GM19372 (cell line): Measurements from ENCODE around the gene YES1.
A peak's percentile ranks its signal among the peaks of the same experiment; 100 is the strongest.
"Not testable (repeated sequence)": the region's sequence is repeated elsewhere in the genome, so short reads cannot be mapped to it uniquely, and the experiment has no call there.

ENCODE experiments used
- ATAC-seq: cut with Tn5 transposase; IDR thresholded peaks from one replicate; pipeline ENCODE4 v1.9.1; 2021; ENCODE audit warnings: mild to moderate bottlenecking, low read depth, moderate library complexity; ENCODE audit not compliant: unreplicated experiment

YES1 gene

DNA sequence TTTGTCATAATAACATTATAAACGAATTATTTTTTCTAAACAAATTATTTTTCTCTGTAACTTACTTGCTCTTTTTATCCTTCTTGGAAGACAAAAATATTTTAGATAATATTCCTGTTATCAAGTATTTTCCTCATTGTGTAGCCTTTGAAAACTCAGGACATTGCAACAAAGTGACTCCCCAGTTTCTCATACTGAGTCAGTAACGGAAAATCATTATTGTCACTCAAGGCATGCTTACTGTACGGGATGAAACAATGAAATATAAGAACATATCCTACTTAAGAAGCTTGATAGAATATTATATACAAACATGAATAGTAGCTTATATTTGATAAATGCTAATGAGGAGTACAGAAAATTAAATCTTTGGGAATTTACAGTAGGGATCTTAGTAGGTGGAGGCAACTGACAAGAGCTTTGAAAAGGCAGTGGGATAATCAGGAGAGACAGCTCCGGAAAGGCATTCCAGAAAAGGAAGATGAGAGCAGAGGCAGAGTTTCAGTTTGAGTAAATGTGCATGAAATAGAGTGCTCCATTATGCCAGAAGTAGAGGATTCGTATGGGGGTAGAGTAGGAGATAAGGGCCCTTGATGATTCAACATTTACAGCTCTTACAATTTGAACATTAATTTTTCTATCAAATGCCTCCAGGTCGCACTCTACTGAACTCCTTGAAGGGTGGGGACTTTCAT, 14.0 kb upstream of the YES1 start:
- no peak for ATAC-seq

DNA sequence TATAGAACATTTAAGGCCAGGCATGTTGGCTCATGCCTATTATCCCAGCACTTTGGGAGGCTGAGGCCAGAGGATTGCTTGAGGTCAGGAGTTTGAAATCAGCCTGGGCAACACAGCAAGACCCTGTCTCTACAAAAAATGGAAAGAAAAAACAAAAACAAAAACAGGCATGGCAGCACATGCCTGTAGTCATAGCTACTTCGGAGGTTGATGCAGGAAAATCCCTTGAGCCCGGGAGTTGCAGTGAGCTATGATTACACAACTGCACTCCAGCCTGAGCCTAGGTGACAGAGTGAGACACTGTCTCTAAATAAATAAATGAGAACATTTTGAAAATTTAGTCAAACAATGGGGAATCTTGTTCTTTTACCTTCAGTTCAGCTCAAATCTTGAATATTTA, 12.1 kb upstream of the YES1 start:
- no peak for ATAC-seq

DNA sequence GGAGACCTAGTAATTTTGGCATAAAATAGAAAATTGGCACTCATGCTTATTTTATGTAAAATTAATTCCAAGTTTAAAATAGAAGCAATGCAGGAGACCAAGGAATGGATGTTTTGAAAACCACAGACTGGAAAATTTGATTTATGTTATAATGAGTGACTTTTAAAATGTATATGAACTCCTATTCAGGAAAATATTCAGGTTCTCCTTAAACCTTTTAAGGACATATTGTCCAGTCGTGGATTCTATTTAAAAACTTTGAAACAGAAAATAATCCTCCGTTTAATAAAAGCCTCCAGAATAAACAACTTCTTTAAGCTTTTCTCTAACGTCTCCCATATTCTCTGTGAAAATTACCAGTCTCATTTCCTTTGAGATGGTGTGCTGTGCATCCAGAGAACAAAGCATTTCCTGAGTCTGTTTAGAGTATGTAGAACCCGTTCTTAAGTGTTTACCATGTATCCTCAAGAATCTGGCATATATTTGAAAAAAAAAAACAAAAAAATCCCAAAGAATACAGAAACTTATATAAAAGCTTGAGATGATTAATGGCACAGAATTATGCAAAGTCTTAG, 8.6 kb upstream of the YES1 start:
- no peak for ATAC-seq

DNA sequence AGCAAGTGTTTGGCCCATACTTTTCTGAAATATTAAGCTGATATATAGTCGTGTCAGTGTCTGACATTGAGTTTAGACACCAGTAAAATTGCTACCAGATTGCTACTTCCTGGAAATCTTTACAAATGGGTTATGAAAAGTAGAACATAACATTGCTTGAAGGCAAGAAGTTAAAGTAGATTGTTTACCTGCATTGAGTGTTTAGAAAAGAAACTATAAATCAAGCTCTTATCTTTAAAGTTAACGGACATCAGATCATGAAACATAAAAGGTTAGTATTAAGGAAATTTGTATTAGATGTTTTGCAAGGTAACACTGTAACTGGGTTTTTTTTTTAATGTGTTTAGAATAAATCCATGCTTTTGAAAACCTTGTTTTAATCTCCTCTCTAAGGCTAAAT, 4.8 kb upstream of the YES1 start:
- no peak for ATAC-seq

DNA sequence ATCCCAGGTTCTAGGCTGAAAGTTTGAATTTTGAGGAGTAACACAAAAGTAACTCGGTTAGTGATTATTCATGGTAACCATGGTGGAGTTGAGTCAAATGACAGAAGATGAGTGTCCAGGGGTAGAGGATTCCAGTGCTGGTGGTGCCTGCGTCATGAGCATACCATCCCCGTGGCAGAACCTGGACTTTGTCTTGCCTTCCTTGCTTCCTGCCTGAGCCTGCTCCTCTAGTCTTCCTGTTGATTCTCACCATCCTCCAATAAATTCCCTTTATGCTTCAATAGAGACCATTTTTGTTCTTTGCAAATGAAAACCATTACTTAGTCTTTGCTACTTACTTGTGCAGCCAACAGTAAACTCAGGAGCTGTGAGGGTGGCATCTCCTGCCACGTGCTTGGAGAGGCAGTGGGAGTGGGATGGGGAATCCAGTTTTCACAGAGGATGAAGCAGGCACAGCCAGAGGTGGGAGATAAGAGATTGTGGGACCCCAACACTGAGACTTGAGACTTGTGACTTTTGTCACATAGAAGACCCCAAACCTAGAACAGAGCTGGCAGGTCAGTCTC, 4.1 kb upstream of the YES1 start:
- no peak for ATAC-seq

DNA sequence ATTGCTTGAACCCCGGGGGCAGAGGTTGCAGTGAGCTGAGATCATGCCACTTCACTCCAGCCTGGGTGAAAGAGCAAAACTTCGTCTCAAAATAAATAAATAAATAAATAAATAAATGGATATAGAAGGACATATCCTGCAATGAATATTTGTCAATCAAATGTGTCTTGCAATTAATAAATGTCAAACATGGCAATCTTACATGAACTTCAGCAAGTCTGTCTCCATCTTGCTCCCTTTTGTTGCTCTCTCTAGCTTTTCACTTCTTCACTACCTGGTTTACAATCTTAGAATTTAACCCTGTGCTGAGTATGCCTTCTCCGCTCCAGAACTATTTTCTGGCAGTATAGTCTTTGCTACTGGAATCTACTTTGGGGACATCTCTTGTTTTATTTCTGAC, 3.3 kb upstream of the YES1 start:
- ATAC-seq = no peak

DNA sequence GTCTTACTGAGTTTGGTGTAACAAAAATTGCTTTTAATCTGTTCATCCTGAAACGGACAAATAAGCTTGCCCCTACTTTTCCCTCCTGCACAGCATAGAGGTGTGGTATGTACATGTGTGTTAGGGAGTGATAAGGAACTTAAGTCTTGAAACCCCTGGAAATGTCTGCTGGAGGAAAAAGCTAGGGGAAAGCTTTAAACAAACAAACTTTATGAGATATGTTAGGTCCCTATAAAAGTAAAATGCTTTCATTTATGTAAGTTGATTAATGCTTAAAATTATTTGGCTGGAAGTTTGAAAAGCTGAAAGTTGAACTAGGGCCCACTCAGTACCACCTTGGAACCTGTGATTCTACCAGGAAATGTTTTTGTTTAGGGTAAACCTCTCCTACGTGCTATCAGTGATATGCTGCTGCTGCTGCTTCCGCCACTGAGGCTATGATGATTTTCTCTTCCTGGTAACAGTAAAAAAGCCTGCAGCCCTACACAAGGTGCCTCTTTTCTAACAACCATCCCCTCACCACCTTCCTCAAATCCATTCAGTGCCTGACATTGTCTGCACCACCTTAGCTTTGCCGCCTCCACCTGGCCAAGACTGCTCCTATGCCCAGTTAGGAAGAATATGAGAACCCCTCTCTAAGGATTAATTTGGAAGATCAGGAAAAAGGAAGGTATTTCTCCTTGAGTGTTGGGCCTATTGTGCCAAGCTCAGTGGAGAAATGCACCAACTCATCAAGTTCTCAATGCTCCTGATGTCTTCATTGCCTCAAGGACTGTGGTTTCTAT, 2.5 kb upstream of the YES1 start:
- ATAC-seq = no peak

DNA sequence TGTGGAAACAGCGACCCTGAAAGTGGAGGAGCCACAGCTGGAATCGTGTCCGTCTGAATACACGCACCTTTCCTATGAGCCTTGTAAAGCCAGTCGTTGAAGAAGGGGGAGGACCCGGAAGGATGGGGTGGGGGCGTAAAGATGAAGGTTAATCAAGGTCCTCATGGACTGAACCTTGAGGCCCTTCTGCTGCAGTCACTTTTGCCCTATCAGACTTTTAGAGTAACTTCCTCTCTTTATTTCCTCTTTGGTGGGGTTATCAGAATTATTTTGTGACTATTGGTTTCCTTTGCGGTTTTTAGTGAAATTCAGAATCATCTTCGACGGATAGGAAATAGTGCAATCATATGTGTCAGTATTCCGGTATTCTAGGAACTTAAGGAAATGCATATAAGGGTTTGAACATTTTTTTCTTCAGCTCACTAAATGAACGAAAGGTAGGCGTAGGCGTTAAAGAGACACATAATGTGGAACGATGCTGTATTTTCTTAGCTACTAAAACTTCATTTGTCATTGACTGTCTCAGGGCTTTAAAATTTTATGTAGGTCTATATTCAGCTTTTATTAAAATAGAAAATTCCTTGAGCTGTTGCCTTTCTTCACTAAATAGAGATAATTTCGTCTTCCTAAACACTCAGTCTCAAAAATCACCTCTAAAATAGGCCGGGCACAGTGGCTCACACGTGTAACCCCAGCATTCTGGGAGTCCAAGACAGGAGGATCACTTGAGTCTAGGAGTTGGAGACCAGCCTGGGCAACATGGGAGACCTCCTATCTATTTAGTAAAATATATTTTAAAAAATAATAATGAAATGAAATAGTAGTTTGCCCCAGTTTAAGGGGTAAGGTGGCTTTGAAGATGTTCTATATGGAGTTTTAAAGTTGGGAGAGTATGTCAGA, 1.4 kb upstream of the YES1 start:
- ATAC-seq = no peak

DNA sequence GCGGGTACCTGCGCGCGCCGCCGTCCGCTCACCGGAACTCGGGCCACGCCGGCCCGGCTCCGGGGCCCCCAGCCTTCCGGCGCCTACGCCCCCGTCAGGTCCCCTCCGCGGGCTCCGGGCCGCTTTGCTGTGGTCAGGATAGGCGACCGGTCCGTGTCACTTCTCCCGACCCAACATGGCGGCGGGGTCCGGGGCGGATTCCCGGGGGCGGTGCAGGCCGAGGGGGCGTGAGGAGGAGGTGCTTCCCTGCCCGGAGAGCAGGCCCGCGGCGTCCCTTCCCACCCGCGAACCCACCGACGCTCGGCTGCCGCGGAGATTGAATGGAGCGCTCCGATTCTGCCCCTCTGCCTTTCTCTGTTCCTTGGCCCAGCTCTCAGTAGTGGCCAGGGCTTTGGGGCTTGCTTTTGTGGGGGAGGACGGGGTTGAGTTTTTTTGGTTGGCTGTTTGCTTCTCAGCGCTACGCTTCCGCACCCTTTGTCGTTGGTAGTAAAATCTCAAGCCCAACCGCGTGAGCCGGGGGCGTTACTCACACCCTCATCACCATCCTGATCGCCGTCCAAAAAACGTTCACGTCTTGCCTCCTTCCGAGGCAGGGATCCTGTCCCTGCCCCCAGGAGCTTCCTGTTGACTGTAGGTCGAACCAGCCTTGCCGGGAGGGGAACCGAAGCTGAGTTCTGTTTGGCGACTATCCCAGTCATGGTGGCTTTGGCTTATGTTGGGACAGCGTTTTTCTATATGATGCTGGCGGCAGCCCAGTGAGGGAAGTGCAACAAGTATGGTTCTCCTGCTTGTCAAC, 532 bp upstream of the YES1 start:
- peak; percentile 37 for ATAC-seq

DNA sequence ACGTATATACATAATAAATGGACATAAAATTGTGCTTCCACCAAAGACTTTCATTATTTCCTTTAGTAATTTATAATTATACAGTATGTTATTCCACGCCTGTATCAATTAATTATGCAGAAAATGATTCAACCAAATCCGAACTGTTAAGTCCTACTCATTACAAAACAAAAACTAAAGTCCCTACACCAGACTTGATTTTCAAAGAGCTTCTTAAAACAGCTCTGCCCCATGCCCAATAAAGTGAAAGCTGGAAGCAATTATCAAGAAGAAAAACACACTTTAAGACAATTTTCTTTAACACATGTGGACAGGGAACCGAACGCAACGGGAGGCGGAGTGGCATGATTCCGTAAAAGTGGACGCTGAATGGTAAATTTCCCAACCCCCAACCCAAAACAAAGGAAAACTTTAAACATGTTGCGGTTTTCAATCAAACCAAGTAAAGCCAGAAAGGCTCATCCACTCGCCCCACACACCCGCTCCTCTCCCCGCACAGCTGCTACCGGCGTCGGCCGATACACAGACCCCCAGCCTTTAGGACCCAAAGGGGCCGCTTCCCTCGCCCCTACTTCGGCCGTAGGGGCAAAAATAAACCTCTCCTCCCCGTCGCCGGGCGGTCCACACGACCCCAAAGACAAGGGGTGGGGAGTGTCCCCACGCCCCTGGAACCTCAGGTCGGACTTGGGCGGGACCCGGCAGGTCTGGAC, 705 bp downstream of the YES1 start:
- peak; percentile 13 for ATAC-seq

DNA sequence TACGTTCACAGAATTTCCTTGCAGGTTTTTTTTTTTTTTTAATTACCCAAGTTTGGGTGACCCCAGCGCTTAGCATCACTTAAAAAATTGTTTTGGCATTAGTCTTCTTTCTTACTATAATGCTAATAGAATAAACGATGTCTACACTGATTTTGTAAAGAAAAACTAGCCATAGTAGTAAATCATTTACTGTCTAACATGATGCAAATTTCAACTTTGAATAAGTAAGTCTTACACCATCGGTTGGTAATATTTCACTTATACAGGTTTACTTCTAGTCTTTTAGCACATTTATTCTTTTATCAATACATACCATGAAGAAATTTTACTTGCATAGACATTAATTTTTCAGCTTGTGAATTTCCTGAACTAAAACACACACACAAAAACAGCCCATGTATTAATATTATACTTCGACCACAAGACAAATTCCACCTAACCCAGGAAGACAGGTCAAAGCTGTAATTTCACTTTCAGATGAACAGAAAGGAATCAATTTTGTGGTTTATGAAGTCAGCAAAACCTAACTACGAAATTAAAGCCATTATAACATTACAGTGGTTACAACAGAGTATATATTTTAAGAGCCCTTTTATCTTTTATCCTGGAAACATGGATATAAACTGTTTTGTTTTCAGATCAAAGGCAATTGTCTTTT, 1.9 kb downstream of the YES1 start:
- ATAC-seq = no peak

DNA sequence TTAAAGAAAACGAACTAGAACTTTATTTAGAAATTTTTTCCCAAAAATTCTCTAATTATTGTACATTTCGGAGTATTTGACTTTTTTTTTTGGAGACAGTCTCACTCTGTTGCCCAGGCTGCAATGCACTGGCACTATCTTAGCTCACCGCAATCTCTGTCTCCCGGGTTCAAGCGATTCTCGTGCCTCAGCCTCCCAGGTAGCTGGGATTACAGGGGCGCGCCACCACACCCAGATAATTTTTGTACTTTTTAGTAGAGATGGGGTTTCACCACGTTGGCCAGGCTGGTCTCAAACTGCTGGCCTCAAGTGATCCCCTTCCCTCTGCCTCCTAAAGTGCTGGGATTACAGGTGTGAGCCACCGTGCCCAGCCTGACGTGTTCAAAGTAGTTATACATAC, 2.8 kb downstream of the YES1 start:
- not testable (repeated sequence) for ATAC-seq

DNA sequence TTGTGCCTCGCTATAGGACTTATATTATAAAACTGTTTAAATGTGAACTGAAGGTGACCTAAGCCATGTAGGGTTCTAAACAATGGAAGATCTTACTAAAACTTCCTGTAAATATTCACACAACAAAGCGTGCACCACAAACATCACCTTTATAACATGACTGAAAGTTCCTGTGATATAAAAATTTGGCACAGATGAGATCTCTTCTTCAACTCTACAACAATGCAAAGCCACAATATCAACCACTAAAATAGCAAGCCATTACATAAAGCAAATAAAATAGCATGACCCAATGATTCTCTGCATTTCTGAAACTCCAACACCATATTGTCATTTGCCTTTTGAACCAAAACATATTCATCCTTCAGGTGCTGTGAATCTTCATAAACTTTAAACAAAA, 3.5 kb downstream of the YES1 start:
- ATAC-seq = no peak

DNA sequence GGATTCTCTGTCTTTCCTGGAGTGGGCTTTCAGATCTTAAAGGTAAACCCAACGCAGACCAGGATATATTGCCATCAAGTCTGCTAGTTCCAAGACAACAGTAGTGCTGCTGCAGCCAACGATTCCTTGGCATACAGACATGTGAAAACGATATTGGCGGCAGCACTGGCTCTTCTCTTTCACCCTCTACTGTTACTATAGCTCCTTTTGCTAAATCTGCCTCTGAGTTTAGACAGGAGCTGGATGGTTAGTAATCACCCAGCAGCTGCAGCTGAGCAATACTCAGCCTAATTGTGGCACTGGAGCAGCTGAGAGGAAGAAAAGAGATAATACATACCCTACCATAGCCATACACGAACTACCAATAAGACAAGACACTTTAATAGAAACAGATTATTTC, 4.0 kb downstream of the YES1 start:
- ATAC-seq = no peak

DNA sequence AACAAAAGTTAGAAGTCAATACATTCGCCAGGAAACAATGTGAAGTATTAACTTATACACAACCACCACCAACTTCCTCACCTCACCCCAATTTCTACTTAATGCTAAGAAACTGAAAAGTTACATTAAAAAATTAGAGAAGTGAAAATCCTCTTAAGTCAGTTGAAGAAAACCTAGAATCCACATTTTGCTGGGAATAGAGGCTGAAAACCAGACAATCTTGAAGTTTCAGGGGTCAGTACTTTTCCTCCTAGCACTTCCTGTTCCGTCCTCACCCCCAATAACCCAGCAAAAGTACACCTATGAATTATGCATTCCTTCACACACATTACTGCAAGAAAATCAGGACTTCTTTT, 6.3 kb downstream of the YES1 start:
- peak; percentile 30 for ATAC-seq

DNA sequence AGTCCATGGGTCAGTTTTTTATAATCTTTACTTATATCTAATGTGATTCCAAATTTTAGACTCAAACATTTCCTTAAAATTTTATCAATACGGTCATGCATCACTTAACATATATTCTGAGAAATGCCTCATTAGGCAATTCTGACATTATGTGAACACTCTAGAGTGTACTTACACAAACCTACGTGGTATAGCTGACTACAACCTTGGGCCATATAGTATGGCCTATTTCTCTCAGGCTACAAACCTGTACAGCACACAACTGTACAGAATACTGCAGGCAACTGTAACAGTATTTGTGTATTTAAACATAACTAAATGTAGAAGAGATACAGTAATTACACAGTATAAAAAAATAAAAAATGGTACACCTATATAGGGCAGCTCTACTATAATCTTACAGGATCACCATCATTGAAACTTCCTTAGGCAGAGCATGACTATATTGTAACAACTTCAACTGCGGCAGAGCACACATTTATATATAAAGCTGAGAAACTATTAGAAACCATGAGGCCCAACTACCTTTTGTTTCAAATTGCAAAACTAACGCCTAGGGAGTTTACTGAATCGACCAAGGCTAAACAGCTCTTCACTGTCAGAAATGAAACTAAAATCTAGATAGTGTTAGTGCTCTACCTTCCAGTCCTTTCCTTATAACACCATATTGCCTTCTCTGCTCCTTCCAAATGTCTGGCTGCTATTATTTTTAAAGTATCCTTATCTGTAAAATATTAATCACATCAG, 6.9 kb downstream of the YES1 start:
- peak; percentile 38 for ATAC-seq

DNA sequence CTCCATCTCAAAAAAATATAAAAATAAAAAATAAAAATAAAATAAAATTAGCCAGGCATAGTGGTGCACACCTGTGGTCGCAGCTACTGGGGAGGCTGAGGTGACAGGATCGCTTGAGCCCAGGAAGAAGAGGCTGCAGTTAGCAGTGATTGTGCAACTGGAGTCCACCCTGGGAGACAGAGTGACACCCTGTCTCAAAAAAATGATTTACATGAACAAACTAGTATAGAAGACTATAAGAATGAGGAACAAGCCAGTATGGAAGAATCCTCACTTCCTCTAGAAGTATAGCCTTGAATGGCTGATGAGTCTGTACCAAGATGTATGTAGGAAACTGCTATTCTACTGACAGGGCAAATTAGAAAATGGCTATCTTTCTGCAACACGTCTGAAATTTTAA, 10.9 kb downstream of the YES1 start:
- ATAC-seq = no peak

DNA sequence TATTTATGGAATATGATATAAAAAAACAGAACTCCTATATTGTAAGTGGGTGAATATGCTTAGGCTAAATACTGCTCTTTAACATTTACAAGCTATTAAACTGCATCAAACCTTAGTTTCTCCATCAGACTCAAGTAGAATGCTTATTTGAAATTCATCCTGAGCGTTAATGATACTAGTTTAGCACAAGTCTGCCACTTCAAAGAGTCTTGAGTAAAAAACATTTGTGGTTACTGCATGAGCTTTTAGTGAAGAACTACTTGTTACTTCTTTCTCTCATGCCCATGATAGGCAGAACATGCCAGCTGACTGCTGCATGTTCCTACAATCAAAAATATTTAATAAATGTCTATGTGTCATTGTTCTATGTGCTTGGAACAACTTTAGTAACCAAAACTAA, 12.1 kb downstream of the YES1 start:
- ATAC-seq = no peak
